HepG2 (cell line): ENCODE data around the gene SLC39A2. TPM values are rescaled to one million over a fixed set of nuclear protein-coding genes. Genes with fewer than 3 reads are reported as not detected.

Experiments used
- MBNL3 ChIP-seq: fragments of 250-450 bp; sonication (Bioruptor Pico); conservative IDR thresholded peaks from 2 replicates; pipeline ENCODE4 v1.8.0; 2022; ENCODE audit warnings: mild to moderate bottlenecking, inconsistent platforms
- NCOA2 ChIP-seq: sonication (generic); formaldehyde crosslinking; IDR thresholded peaks from 2 replicates; pipeline ENCODE4 v1.8.0; 2022; ENCODE audit warnings: inconsistent platforms
- PREB ChIP-seq: sonication (generic); formaldehyde crosslinking; IDR thresholded peaks from 2 replicates; pipeline ENCODE4 v1.4.0; 2020; ENCODE audit warnings: missing genetic modification reagents
- SKI ChIP-seq: fragments of 450-650 bp; IDR thresholded peaks from one replicate; pipeline ENCODE4 v1.6.1; 2018; ENCODE audit warnings: mild to moderate bottlenecking; ENCODE audit not compliant: partially characterized antibody
- ZNF589 ChIP-seq: sonication (generic); formaldehyde crosslinking; conservative IDR thresholded peaks from 2 replicates; pipeline ENCODE4 v1.8.0; 2022; ENCODE audit warnings: mild to moderate bottlenecking, moderate library complexity, missing genetic modification reagents
- ZNF660 ChIP-seq: sonication (generic); formaldehyde crosslinking; IDR thresholded peaks from 2 replicates; pipeline ENCODE4 v1.5.1; 2020; ENCODE audit warnings: mild to moderate bottlenecking, low read depth, missing genetic modification reagents, borderline replicate concordance
- ZNF724P ChIP-seq: sonication (generic); formaldehyde crosslinking; IDR thresholded peaks from 2 replicates; pipeline ENCODE4 v1.8.0; 2022; ENCODE audit warnings: missing genetic modification reagents, borderline replicate concordance
- polyA plus RNA-seq, 8 experiments: library from polyadenylated mRNA; depleted of rRNA in 3 of 8; stranded (reverse) in 7 of 8; unstranded in 1 of 8; fragments of >200 nt; fragmentation: Illumina TruSeq in 4 of 8; extraction: Trizol in 4 of 8; gene quantifications; 2 replicates each; pipeline versions ENCODE4 v1.2.1 to v1.2.3, GENCODE V29; 2011 to 2016; ENCODE audit warnings: low read depth in 4 of 8, missing spikeins in 1 of 8, mixed read lengths in 1 of 8; ENCODE audit not compliant: insufficient read depth in 1 of 8
- total RNA-seq, 5 experiments: library from RNA; depleted of rRNA; stranded (reverse); fragments of >200 nt; fragmentation: Illumina TruSeq; extraction: Trizol; gene quantifications; 2 replicates each; pipeline ENCODE4 v1.2.3, GENCODE V29; 2016; ENCODE audit warnings: low read depth in 1 of 5
- TF ChIP-seq, protein P1 (sequence below), 2 experiments: fragments of 450-650 bp in 1 of 2; sonication (generic) in 1 of 2; formaldehyde crosslinking in 1 of 2; IDR thresholded peaks; 2 replicates each; pipeline versions ENCODE4 v1.6.1 to v1.8.0; 2016 to 2022; ENCODE audit warnings: antibody characterized with exemption in 1 of 2, mild to moderate bottlenecking in 1 of 2, missing genetic modification reagents in 1 of 2
- TF ChIP-seq, protein P2 (sequence below): sonication (generic); formaldehyde crosslinking; IDR thresholded peaks from 2 replicates; pipeline ENCODE4 v1.8.0; 2022; ENCODE audit warnings: mild to moderate bottlenecking, missing genetic modification reagents

Gene SLC39A2
- total and polyA plus RNA-seq, 2 of the 13 experiments (the other 11 are each of a cell fraction or from before 2014, with no cell fraction given), result 0.08 to 0.11 TPM

DNA sequence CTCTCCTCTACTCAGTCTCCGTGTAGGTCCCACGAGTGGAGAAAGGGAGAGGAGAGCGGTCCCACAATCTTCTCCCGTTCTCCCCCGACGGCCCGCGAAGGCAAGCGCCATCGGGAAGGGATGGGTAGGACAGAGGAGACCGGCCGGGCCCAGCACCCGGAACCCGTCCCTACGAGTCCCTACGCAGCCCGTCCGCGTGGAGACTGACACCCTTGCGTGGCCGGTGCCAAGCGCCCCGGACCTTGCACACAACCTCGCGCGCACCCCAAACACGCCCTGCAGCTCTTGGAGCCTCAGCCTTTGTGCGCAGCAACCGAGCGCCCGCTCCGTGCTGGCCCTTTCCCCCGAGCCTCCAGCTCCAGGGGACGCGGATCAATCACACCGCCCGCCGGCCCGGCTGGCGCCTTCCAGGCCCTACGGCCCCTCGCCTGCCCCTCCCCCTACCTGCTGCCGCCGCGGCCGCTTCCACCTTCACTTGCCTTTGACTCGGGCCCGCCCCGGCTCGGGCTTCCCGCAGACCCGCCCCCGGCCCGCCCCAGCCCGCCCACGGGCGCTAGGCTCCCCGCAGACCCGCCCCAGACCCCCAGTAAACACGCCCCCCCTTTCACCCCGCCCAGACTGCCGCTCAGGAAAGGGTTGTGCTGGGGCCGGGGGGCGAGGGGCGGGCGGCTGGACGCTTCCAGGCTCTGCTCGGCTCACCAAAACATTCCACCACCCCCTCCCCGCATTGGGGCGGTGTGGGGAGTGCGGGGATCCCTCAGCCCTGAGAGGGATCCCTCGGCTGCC lies 25.7 kb downstream of the SLC39A2 start, which contains the start of gene NDRG2 (continued):
- TF ChIP-seq, protein P1, sequence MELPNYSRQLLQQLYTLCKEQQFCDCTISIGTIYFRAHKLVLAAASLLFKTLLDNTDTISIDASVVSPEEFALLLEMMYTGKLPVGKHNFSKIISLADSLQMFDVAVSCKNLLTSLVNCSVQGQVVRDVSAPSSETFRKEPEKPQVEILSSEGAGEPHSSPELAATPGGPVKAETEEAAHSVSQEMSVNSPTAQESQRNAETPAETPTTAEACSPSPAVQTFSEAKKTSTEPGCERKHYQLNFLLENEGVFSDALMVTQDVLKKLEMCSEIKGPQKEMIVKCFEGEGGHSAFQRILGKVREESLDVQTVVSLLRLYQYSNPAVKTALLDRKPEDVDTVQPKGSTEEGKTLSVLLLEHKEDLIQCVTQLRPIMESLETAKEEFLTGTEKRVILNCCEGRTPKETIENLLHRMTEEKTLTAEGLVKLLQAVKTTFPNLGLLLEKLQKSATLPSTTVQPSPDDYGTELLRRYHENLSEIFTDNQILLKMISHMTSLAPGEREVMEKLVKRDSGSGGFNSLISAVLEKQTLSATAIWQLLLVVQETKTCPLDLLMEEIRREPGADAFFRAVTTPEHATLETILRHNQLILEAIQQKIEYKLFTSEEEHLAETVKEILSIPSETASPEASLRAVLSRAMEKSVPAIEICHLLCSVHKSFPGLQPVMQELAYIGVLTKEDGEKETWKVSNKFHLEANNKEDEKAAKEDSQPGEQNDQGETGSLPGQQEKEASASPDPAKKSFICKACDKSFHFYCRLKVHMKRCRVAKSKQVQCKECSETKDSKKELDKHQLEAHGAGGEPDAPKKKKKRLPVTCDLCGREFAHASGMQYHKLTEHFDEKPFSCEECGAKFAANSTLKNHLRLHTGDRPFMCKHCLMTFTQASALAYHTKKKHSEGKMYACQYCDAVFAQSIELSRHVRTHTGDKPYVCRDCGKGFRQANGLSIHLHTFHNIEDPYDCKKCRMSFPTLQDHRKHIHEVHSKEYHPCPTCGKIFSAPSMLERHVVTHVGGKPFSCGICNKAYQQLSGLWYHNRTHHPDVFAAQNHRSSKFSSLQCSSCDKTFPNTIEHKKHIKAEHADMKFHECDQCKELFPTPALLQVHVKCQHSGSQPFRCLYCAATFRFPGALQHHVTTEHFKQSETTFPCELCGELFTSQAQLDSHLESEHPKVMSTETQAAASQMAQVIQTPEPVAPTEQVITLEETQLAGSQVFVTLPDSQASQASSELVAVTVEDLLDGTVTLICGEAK (IDR thresholded peaks at IDR 0.05), result no peak
- TF ChIP-seq, protein P1 (CRISPR knock-in tag; IDR thresholded peaks at IDR 0.05), result peak; percentile 49; the same call in 1 of the 2 replicates
- TF ChIP-seq, protein P2, sequence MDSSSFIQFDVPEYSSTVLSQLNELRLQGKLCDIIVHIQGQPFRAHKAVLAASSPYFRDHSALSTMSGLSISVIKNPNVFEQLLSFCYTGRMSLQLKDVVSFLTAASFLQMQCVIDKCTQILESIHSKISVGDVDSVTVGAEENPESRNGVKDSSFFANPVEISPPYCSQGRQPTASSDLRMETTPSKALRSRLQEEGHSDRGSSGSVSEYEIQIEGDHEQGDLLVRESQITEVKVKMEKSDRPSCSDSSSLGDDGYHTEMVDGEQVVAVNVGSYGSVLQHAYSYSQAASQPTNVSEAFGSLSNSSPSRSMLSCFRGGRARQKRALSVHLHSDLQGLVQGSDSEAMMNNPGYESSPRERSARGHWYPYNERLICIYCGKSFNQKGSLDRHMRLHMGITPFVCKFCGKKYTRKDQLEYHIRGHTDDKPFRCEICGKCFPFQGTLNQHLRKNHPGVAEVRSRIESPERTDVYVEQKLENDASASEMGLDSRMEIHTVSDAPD (CRISPR knock-in tag), result no peak
- TF ChIP-seq PREB (0 out of 2 replicates have a peak, but pooled peaks have one; percentile 54), SKI (peak; percentile 72), ZNF660 (CRISPR knock-in tag) (no peak), ZNF724P (CRISPR knock-in tag) (no peak), NCOA2 (CRISPR knock-in tag) (peak; percentile 71; the same call in 1 of the 2 replicates), MBNL3 (CRISPR knock-in tag) (no peak), ZNF589 (CRISPR knock-in tag) (peak; percentile 24; the same call in 1 of the 2 replicates)
